NOMO-1 (cell line): ENCODE results near the gene MBD2.

Experiments
- DNase-seq, 2 experiments: peaks; one replicate each; lab custom pipeline; 2025; ENCODE audit not compliant: unreplicated experiment in 2 of 2; lab: John Stamatoyannopoulos, UW

MBD2 gene

DNA sequence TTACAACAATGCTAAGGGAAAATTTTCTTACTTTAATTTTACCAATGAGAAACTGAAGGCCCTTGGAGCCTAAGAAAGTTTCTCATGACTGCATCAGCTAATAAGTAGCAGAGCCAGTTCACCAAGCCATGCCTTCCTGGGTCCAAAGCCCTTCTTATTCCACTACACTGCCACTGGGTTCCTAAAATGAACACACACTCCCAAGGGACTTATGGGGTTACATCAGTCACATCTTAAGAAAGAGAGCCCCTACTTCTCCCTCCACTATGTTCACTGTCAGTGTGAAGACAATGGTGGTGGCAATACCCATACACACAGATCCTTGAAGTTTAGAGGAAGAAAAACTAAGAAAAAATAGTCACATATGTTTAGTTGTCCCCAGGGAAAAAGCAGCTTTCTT lies 20.6 kb downstream of the MBD2 start:
- DNase-seq, result no peak

DNA sequence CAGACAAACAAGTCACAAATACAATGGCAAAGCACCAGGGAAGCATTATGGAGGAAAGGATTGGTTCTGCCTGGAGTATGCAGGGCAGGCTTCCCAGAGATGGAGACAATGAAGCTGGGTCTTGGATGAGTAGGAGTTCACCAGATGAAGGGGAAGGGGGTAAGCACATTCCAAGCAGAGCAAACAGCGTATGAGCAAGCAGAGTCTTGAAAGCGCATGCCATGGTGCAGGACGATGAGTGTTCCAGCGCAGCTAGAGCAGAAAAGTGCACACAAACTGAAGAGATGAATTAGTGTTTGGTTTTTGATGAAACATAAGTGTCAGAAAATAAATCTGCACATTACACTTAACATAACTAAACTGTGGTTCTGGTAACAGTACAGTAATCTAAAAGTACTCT lies 21.6 kb downstream of the MBD2 start:
- no peak for DNase-seq

DNA sequence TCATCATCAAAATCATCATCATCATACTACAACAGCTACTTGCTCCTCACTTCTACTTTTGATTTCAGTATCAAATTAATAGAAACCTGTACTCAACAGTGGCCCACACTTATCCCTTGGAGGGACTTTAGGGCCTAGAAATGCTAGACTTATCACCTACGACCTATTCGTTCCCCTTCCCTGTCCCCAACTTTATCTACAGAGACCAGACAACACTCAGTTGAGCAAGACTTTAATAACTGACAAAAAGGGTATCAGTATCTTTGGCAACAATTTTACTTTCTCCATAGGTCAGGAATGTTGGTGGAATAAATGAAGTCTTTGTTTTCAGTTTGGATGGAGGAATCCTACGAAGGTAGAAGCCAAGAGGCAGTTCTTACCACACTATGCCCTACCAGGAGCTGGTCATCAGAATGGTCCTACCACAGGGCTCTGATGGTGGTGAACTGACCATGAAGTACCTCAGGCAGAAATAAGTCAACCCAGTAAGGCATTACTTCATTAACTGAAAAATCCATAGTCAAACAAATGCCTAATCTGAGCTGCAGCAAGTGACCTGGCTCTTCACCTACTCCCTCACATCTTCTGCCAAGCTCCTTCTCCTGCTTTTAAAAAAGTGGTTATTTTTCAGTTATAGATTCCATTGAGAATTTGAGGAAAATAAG lies 26.6 kb downstream of the MBD2 start:
- DNase-seq, result no peak

DNA sequence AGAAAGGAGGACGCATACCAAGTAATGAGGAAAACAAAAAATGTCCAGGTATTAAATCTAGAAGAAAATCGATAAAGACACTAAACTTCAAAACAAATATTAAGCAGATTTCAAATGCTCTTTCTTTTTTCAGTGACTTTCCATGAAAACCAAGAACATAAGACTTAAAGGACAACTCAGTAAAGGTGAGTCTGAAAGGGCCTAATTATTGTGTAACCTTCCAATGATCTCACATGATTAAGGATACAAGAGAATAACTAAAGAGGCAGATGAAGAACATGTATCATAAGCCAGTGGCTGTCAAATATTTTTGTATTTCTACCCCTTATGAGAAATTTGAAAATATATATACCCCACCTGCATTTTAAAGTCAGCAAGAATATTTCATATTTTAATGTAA lies 30.7 kb downstream of the MBD2 start:
- no peak for DNase-seq

DNA sequence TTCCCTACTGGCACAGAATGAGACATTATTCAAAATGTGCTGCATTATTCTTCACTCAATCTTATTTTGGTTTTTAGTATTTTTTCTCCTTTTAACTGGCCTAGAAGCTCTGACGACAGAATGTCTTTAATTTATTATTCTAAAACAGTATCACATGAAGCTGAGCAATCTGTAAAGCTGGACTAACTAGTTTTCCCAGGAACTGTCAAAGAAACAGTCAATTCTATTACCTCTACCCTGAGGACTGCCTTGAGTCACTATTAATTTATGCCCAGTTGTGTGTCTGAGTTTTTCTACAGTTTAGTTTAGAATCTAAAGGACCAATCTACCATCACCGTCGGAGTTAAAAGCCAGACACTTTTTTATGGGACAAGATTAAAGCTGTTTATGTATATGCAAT lies 31.6 kb downstream of the MBD2 start:
- no peak for DNase-seq

DNA sequence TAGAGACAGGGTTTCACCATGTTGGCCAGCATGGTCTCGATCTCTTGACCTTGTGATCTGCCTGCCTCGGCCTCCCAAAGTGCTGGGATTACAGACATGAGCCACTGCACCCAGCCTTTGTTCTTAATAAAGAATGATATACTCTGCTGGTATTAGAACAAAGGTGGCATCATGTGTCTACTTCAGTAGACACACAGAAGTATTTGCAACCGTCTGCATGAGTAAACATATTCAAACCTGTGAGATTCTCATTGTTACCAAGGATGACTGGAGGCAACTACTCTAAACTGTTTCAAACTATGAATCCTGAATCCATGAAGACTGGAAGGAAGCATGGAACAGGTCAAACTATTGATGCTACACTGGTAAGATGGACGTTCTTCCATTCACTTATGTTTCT lies 32.1 kb downstream of the MBD2 start:
- no peak for DNase-seq

DNA sequence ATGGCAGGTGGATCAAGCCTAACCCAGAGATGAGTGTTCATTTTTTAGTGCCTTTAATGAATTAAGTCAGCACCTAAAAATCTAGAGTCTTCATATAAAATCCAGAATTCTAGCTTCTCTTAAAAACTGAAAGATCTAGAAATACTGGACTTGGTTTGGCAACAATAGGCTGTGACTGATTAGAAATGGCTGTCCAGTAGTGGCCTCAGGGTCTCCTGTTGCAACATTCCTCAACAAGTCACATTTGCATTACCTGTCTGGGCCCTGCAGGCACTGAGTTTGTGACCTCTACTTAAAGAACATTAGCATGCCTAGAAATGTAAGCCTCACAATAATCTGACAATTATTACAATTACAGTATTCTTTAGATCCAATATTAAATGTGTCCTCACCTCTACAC lies 33.1 kb downstream of the MBD2 start:
- DNase-seq, result no peak

DNA sequence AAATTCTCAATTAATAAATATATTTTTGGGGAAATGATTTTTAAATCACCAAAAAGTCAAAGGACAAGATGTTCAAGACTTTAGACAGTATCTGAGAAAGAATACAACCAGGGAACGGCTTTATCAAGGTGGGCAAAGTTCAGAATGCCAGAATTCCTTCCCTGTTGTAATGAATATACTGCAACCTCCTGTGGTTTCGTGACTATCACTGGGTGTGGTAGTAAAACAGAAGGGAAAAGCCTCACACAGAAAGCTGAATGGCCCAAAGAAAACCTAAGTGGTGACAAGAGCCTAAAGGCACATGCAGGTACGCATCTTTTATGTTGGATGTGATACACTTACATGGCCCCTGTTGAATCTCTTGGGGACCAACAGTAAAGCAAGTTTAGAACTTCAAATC lies 37.1 kb downstream of the MBD2 start:
- DNase-seq, result no peak

DNA sequence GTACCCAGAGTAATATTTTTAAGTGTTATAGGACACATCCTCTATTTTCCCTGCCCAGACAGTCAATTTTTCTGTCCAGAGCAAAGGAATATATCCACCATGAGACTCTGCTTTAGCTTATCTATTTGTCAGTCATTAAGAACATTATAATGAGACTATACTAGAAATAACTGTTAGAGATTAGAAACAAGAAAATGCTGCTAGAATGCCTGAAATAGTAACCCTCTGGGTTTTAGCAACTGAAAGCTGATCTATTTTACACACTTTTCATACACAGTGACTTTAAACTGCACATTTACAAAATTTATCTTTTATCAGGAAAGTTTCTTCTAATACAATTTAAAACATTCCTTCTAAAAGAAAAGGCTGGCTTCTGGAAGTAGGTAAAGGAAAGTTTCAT lies 39.6 kb downstream of the MBD2 start:
- no peak for DNase-seq

DNA sequence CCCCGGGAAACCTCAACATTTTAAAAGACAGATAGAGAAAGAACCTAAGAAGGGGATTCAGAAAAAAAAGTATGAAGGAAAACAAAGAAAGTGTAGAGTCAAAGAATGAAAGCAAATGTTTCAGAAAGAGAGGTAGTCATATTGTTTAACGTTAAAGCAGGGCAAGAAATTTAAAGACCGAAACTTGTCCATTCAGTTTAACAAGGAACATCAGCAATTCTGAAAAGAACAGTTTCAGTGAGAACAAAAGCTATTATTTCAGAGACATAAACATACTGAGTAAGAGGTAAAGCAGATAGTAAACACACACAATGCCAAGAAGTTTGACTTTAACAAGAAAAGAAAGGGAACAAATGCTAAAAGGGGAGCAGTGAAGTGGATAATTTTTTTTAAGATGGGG lies 41.1 kb downstream of the MBD2 start:
- DNase-seq, result no peak

DNA sequence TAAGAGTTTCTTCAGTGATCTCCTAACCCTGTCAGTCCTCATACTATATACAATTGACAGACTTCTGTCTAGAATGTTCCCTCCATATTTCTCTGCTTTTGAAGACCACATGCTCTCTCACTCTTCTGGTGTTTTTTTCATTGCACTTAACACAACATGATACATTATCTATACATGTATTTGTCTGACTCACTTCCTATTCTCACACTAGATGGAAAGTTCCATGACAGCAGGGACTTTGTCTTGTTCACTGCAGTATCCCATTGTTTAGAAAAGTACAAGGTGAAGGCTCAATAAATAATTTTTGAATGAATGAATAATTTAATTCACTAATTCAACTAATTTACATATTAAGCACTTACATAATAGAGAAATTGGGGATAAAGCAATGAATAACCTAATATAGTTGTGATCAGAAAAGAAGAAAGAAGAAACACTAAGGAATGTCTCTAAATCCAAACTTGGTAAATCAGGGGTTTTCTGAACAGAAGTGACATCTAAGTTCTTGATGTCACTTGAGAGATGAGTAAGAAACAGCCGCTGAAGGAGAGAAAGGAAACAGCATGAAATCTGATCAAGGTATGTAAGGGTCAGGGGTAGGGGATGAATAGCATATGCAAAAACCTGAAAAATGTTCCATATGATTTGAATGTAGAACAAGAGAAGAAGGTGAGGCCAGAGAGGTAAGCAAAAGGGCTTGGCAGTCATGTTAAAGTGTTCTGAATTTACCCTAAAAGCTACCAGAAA lies 42.4 kb downstream of the MBD2 start:
- DNase-seq, result no peak

DNA sequence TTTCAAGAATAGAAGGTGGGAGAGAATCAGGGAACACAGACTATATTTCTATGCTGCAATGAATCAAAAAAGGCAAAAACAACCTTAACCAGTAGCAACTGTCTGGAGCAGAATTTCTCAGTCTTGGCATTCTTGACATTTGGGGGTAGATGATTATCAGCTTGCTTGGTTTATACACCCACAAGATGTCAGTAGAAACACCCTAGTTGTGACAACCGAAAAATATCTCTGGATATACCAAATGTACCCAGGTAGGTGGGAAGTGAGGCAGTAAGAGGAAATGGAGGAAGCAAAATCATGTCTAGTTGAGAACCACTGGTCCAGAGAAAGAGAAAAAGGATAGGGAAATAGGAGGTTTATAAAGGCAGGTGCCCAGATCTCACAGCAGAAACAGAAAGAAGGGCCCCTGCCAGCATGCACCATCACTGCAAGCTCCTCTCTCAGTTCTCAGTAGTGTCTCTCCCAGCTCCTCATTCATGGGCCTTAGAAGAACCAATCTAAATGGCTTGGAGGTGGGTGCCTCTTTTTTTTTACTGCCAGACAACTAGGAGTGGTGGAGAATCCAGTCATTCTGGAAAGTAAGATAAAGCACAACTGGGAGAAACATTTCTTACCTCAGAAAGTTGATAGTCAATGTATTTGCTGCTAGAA lies 50.4 kb downstream of the MBD2 start:
- no peak for DNase-seq

DNA sequence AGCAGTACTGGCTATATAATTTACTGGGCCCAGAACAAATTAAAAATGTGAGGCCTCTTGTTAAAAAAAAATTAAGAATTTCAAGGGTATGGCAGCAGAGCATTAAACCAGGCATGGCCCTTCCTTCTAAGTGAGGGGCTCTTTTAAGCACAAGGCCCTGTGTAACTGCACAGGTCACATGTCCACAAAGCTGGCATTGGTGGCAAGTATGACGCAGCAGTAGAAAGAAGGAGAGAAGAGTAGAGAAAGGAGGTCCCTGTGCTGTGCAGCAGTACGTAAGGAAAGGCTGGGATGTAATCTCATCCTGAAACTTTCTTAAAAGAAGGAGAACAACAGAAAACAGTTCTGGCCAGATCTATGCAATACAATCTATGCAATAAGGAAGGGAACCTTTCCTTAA lies 51.2 kb downstream of the MBD2 start:
- DNase-seq, result no peak

DNA sequence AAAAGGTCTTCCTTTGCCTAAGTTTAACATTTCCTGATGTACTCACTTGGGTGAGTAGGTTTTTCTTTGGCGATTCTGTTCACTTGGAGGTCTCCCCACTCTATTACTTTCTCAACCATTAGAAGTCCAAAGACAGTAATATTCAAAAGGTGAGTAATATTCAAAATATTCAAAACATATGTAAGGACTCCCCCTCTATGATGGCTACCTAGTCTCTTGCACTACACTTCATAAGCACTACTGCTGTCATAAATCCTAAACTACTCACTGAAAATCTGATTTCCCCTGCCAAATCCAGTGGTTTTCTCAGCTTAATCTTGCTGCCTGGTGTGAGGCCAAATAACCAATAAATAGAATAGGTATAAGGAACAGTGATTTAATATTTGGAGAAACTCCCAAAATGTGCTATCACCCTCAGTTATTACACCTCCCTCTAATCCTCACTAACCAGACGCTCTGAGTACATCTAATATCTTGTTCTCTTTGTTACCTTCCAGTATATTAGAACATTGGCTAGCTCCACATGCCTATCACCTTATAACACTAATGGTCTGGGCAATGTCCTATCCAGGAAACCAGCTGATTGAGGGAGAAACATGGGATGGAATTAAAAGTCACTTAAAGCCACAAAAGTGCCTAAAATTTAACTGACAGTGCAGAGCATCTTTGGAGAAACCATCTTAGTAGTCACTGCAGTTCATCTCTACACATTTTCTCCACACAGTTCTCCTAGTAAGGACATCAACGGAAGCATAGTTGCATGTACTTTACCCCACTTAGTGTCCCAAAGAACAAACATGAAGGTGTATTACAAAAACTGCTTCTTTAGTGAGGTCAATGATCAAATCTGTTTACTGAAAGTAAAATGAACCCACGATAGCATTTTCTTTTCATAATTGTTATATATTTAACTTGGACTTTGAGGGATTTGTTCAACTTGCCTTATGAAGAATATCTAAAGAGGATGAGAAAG lies 54.8 kb downstream of the MBD2 start:
- no peak for DNase-seq

DNA sequence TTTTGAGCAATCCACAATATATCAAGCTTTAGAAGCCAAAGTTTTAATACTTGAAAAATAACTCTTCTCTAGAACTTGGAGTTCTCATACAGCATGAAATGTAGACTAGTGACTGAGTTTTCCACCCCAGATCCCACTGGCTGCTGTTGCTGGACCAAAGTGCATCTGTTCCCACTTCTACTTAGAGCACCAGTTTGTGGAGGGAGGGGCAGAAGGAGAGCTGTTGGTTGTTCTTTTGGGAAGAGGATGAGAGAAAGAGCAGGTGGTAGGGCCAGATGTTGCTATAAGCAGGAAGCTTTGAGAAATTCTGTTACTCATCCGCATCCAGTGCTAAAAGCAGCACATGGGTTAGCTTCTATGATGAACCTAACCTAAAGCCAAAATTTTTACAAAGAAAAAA lies 59.0 kb downstream of the MBD2 start:
- no peak for DNase-seq

DNA sequence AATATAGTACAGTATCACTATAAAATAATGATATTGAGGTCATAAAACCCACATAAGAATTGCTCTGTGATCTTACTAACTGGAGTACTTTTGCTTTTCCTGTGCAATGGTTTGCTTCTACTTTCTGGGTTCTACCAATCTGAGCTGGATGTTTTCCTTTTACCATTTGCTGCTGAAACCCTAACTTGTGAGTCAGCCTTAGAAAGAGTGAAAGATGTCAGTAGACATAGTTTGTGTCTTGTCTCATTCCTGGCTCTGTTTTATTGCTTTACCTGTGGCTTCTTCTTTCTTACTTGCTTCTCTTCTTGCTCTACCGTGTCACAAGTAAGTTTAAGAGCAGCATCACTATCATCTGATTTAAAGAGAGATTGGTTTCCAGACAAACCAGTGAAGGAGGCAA lies 61.0 kb downstream of the MBD2 start:
- no peak for DNase-seq

DNA sequence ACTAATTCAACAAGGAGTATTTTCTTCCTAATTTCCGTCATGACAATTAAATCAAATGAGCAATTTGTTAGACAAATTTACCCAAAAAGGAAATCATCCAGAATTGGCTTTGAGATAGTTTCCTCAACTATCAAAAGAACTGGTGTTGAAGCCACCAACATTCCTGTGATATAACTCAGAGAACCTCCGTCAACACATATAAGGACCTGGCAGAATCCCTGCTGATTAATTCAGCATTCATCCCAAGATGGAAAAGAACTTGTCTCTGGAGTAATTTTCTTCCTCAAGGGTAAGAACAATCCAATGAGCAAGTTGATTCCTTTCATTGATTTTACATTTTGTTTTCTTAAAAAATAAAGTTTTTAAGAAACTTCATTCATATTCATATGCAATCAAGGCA lies 62.0 kb downstream of the MBD2 start:
- no peak for DNase-seq

DNA sequence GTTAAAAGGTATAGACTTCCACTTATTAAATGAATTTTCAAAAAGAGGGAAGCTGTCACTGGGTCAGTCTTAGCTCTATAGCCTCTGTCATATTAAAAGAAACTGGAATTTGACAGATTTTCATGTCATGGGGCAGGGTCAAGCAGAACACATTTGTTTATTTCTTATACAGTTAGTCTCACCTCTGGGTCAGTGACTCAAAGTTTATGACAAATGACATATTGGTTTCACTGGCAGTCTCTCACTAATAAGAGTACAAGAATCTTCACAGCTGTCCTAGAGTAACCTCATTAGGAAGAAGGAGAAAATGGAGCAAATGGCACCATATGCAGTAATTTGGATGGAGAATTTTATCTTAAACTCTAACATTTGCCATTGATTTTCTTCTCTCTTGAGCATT lies 63.2 kb downstream of the MBD2 start:
- no peak for DNase-seq

DNA sequence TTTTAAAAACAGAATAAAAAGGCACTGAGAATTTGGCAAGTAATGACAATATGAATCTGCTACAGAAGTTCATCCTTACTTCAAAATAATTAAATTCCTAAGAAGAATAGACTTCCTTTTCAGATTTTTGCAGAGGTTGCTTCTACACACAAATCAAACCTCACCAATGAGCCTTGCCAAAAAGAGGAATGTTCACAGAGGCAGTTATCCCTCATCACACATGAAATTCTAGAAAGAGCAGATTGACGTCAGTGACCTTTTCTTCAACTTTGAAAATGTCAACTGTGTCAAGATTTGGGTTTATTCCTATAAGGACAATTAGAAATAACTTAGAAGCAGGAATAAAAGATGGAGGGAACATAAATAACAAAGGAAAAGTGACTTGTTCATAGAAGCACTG lies 64.6 kb downstream of the MBD2 start:
- no peak for DNase-seq

DNA sequence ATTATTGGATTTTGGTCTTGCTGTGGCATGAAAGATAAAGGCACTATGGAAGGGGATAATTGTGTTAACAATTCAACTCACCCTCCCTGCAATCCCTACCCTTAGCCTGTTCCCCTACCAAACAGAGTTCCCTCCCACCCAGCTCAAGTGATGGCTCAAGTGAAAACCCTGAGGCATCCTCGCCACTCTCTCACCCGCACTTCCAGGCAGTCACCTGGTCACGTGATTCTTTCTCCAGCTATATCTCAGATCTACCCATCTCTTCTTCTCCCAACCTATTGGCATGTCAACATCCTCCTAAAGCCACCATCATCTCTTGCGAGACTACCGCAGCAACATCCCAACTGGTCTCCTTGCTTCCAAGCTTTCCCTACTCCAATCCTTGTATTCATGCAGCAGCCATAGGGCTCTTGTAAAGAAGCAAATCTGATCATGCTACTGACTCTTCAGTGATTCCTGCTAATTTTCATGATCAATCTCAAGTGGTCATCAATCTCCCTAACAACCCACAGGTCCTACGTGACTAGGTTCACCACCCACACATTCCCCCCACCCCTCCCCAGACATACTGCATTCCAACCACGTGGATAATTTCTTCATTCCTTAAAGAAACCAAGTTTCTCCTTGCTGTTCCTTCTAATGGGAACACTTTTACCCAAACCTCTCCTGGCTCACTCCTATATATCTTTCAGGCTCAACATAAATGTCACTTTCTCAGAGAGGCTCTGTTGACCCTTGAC lies 66.7 kb downstream of the MBD2 start:
- no peak for DNase-seq
